ENCODE results near the gene MYLK4. TPM values are rescaled to one million over a fixed set of nuclear protein-coding genes. Genes with fewer than 3 reads are reported as not detected.

Gene MYLK4
- total RNA-seq, 1 donor from 2014 or later, result 1.0 TPM

DNA sequence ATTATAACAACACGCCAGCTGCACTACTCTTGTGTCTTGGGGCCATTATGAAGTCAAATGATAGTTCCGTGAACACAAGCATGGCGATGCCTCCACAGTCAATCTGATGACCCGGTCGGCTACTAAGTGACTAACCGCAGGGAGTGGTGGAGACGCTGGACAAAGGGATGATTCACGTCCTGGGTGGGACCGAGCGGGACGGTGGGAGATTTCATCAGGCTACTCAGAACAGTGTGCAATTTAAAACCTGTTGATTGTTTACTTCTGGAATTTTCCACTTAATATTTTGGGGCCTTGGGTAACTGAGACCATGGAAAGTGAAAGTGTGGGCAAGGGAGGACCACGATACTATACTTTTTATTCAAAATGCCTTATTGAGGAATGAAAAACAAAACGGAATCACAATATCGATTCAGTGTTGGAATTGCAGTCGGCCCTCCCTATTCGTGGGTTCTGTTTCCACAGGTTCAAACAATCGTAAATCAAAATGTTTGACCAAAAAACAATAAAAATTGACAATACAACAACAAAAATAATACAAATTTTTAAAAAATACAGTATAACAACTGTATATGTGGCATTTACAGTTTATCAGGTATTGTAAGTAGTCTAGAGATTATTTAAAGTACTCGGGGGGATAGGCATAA lies 66.5 kb downstream of the MYLK4 start:
- DNase-seq (ENCODE audit: extremely low spot score, unreplicated experiment), result peak; percentile 38
- no peak overlapping the region for H3K4me3 Mint-ChIP-seq (ENCODE audit: unreplicated experiment)

DNA sequence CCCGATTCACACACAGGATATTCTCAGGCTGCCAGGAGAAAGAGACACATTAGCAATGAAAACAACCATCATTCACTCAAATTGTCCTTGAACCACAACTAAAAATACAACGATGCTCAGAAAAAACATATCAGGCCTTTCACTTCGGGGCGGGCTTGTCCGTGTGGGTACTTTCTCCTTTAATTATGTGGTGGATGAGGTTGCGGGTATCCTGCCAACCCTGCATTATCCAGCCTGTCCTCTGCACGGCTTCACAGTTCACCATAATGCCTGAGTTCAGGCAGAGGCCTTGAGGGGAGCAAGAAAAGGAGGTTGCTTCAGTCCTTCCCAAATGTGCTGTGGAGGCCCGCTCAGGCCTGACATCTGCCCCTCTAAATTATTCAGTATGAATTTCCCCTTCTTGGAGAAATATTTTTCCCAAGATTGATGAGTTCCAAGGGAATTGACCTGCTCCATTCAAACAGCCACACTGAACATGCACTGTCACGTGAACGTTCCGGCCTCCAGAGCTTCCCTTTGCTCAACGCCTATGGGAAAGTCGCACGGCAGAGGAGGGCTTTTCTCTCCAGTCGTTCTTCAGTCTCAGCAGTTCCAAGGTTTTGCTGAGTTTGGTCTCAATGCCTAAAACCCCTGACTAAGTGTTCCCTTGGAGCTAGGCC lies 70.3 kb downstream of the MYLK4 start:
- Mint-ChIP-seq H3K27me3 (ENCODE audit: unreplicated experiment) (no peaks in the 10 kb centered on the region), H3K9me3 (ENCODE audit: unreplicated experiment) (no peaks in the 10 kb centered on the region), H3K4me3 (ENCODE audit: unreplicated experiment) (no peak overlapping the region), H3K27ac (ENCODE audit: unreplicated experiment) (no peak overlapping the region), H3K36me3 (ENCODE audit: unreplicated experiment) (no peaks in the 10 kb centered on the region), H3K4me1 (ENCODE audit: unreplicated experiment) (peaks cover 5% of the 10 kb centered on the region)
- DNase-seq (ENCODE audit: extremely low spot score, unreplicated experiment), result peak; percentile 53
- TF ChIP-seq, protein P1, sequence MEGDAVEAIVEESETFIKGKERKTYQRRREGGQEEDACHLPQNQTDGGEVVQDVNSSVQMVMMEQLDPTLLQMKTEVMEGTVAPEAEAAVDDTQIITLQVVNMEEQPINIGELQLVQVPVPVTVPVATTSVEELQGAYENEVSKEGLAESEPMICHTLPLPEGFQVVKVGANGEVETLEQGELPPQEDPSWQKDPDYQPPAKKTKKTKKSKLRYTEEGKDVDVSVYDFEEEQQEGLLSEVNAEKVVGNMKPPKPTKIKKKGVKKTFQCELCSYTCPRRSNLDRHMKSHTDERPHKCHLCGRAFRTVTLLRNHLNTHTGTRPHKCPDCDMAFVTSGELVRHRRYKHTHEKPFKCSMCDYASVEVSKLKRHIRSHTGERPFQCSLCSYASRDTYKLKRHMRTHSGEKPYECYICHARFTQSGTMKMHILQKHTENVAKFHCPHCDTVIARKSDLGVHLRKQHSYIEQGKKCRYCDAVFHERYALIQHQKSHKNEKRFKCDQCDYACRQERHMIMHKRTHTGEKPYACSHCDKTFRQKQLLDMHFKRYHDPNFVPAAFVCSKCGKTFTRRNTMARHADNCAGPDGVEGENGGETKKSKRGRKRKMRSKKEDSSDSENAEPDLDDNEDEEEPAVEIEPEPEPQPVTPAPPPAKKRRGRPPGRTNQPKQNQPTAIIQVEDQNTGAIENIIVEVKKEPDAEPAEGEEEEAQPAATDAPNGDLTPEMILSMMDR (IDR thresholded peaks at IDR 0.05), result no peak

More for the DNA sequence above, 66.5 kb downstream of the MYLK4 start:
- Mint-ChIP-seq H3K36me3 (ENCODE audit: unreplicated experiment) (peaks cover 2% of the 10 kb centered on the region), H3K9me3 (ENCODE audit: unreplicated experiment) (no peaks in the 10 kb centered on the region), H3K27me3 (ENCODE audit: unreplicated experiment) (no peaks in the 10 kb centered on the region), H3K27ac (ENCODE audit: unreplicated experiment) (peak overlapping the region; percentile 44), H3K4me1 (ENCODE audit: unreplicated experiment) (peaks cover 10% of the 10 kb centered on the region)
- TF ChIP-seq, protein P1 (IDR thresholded peaks at IDR 0.05), result no peak

DNA sequence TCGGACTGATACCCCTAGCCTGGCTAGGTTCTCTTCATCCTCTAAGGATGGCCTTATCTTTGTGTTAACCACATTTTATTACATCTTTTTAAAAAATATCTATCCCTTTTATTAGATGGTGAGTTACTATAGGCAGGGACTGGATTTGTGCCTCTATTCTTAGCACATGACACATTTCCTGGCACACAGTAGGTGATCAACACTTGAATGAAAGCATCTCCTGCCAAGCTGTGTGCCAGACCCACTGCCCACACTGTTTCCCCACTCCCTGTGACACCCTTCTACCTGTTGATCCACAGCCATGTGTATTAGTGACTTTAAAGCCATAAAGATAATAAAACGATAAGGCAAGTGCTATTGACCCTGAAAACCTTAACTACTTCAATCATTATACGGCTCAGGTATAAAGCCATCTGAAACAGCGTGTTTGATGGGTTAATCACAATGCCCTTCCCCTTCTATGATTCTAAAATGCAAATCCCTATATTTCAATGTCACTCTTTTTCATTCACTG lies 73.6 kb downstream of the MYLK4 start:
- no peak for DNase-seq (ENCODE audit: extremely low spot score, unreplicated experiment)
- Mint-ChIP-seq H3K27ac (ENCODE audit: unreplicated experiment) (no peak overlapping the region), H3K36me3 (ENCODE audit: unreplicated experiment) (no peaks in the 10 kb centered on the region), H3K4me1 (ENCODE audit: unreplicated experiment) (no peaks in the 10 kb centered on the region), H3K27me3 (ENCODE audit: unreplicated experiment) (no peaks in the 10 kb centered on the region), H3K9me3 (ENCODE audit: unreplicated experiment) (no peaks in the 10 kb centered on the region), H3K4me3 (ENCODE audit: unreplicated experiment) (no peak overlapping the region)
- TF ChIP-seq, protein P1 (IDR thresholded peaks at IDR 0.05), result no peak

DNA sequence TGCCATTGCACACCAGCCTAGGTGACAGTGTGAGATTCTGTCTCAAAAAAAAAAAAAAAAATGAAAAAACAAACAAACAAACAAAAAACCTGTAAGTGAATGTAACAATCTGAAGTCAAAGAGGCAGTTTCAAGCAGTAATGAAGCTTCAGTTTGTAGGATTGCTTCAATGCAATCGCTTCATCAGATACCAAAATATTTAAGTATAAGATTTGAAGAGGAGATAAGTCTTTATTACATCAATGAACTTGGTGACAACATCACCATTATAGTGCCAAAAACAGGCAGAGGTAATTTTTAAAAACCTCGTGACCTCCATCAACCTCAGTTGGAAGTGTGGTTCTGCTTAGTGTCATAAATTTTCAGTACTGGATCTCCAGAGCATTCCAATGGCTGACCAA lies 74.7 kb downstream of the MYLK4 start:
- TF ChIP-seq, protein P1 (IDR thresholded peaks at IDR 0.05), result no peak
- Mint-ChIP-seq H3K27ac (ENCODE audit: unreplicated experiment) (no peak overlapping the region), H3K4me1 (ENCODE audit: unreplicated experiment) (no peaks in the 10 kb centered on the region), H3K4me3 (ENCODE audit: unreplicated experiment) (no peak overlapping the region), H3K9me3 (ENCODE audit: unreplicated experiment) (no peaks in the 10 kb centered on the region), H3K27me3 (ENCODE audit: unreplicated experiment) (no peaks in the 10 kb centered on the region), H3K36me3 (ENCODE audit: unreplicated experiment) (no peaks in the 10 kb centered on the region)
- no peak for DNase-seq (ENCODE audit: extremely low spot score, unreplicated experiment)

DNA sequence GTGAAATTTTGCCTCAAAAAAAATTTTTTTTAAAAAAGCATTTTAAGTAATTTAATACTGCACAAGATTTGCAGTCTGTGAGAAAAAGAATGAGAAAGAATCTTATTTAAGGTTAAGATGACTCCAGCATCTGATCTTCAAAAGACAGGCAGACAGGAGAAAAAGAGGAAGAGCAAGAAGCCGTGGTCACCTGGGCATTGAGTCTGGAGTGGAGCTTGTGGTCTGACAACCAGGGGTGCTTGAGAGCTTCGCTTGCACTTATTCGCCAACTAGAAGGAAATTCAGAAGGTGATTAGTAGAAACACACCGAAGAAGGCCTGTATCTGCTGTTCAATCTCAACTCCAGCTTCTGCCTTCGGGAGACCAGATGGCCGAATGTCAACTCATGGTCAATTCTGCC lies 75.9 kb downstream of the MYLK4 start:
- TF ChIP-seq, protein P1 (IDR thresholded peaks at IDR 0.05), result no peak
- H3K36me3 Mint-ChIP-seq (ENCODE audit: unreplicated experiment), result no peaks in the 10 kb centered on the region
- DNase-seq (ENCODE audit: extremely low spot score, unreplicated experiment), result no peak
- H3K4me1 Mint-ChIP-seq (ENCODE audit: unreplicated experiment), result no peaks in the 10 kb centered on the region
- no peaks in the 10 kb centered on the region for H3K9me3 Mint-ChIP-seq (ENCODE audit: unreplicated experiment)
- no peak overlapping the region for H3K27ac Mint-ChIP-seq (ENCODE audit: unreplicated experiment)
- no peak overlapping the region for H3K4me3 Mint-ChIP-seq (ENCODE audit: unreplicated experiment)
- no peaks in the 10 kb centered on the region for H3K27me3 Mint-ChIP-seq (ENCODE audit: unreplicated experiment)
